ENCODE results near the gene HECTD4.

HECTD4 gene

GRCh38 chr12:112179341-112179740, 202.9 kb downstream of the HECTD4 start:
- no peak for DNase-seq (ENCODE audit: low read depth)

GRCh38 chr12:112178796-112179195, 203.4 kb downstream of the HECTD4 start:
- DNase-seq (ENCODE audit: low read depth) = no peak

GRCh38 chr12:112176321-112177010, 205.8 kb downstream of the HECTD4 start:
- DNase-seq (ENCODE audit: low read depth) = no peak

- no peak for DNase-seq (ENCODE audit: low read depth)
Measured at GRCh38 chr12:112175361-112176155, 206.7 kb downstream of the HECTD4 start.

GRCh38 chr12:112172556-112173324, 209.5 kb downstream of the HECTD4 start:
- no peak for DNase-seq (ENCODE audit: low read depth)

DNA sequence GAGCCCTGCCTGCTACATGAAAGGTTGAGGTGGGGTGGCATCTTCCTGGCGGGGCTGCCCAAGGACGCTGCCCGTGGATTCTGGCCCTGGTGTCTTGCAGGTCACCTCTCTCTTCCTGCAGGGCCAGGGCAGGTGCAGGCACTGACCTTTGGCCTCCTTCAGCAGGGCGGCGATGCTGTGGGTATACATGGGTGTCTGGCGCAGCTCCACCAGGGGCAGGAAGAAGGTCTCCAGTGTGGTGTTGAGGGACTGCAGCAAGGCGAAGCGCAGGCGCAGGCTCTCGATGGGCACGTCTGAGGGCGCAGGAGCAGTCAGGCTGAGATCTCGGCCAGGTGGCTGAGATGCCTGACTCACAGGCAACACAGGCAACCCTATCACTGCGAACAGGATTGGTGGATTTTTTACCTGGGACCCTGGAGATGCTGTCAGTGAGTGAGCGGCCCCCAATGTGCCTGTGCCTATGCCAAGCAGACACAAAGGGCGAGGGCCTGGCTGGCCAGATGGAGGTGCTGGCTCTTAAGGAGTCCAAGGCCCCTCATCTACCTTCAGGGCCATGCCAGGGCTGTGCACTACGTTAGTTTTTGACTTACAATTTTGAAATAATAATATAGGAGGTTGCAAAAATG, 211.1 kb downstream of the HECTD4 start:
- no peak for DNase-seq (ENCODE audit: low read depth)

DNA sequence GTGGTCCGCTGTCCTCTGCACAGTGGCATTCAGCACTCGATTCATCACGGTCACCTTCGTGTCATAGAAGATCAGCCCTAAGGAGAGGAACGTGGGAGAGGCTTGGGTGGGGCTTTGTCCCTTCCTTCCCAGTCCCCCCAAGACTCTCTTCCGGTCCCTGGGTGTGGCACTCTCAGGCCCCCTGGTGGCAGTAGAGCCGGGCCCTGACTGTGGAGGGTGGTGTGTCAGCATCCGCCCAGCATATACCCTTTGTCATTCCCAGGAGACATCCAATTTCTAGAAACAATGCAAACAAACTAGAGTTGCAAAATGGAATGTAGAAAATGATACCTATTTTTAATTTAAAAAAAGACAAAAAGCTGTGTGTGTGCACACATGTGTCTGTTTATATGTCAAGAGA, 211.9 kb downstream of the HECTD4 start:
- peak; percentile 40 for DNase-seq (ENCODE audit: low read depth)

GRCh38 chr12:112169966-112170365, 212.3 kb downstream of the HECTD4 start:
- DNase-seq (ENCODE audit: low read depth) = no peak

DNA sequence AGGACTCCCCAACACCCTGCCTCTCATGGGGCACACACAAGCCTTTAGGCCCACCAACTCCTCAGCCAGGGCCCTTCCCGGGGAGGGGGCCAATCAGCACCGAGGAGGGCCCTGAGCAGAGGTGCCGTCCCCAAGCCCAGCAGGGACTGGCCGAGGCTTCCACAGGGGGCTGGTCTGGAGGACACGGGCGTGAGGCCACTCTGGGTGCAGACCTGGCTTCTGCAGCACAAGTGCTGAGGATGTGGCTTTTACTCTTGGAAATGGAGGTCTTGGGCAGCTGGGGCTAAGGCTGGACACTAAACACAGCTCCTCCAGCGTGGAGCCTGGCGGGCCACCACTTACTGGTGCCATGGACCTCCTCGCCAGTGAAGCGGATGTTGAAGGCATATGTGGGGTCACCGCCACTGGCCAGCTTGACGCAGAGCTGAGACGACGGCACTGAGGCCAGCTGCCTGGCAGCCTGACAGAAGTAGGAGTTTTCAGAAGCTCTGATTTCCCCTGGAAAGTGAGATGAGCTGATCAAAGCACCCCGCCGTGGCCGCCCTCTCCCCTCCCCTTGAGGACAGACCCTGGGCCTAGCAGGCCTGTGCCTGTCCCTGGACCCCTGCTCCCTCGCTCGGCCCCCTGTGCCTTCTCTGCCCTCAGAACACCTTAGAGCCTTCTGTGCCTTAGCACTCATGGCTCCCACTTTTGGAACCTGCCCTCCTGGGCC, 212.9 kb downstream of the HECTD4 start:
- DNase-seq (ENCODE audit: low read depth) = no peak

DNA sequence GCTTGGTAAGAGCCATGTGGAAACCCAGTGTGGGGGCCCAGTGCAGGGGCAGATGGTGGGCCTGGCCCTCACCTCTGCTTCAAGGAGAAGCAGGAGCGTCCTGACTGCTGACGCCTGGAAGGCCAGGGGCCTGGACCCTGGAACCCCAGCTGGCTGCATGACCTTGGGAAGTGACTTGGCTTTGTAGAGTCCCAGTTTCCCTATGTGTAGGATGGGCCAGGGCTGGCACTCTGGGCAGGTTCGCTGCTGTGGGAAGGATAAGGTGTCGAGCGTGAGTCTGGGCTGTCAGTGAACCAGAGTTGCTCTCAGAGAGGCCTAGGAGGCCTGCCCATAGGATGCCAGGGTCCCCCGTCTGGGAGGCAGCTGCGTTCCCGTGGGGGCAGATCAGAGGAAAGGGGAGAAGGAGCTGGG, 213.7 kb downstream of the HECTD4 start:
- DNase-seq (ENCODE audit: low read depth) = no peak

GRCh38 chr12:112167718-112168525, 214.3 kb downstream of the HECTD4 start:
- no peak for DNase-seq (ENCODE audit: low read depth)

DNA sequence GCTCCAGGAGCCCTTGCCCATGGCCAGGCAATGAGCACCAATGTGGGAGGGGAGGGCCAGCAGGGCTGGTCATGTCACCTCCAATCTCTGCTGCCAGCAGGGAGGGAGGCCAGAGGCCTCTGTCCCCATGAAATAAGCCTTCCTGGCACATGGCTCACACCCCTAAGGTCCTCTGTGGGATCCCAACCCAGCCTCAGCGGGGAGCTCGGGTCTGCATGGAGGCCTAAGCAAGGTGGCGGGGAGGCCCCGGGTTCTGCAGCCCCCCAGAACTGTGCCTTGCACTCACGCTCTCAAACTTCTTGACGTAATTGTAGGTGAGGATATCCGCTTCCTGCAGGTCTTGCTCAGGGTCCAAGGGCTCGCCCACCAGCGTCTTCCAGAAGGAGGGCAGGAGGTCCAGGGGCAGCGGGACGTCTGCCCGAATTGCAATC, 215.2 kb downstream of the HECTD4 start:
- DNase-seq (ENCODE audit: low read depth) = no peak

DNA sequence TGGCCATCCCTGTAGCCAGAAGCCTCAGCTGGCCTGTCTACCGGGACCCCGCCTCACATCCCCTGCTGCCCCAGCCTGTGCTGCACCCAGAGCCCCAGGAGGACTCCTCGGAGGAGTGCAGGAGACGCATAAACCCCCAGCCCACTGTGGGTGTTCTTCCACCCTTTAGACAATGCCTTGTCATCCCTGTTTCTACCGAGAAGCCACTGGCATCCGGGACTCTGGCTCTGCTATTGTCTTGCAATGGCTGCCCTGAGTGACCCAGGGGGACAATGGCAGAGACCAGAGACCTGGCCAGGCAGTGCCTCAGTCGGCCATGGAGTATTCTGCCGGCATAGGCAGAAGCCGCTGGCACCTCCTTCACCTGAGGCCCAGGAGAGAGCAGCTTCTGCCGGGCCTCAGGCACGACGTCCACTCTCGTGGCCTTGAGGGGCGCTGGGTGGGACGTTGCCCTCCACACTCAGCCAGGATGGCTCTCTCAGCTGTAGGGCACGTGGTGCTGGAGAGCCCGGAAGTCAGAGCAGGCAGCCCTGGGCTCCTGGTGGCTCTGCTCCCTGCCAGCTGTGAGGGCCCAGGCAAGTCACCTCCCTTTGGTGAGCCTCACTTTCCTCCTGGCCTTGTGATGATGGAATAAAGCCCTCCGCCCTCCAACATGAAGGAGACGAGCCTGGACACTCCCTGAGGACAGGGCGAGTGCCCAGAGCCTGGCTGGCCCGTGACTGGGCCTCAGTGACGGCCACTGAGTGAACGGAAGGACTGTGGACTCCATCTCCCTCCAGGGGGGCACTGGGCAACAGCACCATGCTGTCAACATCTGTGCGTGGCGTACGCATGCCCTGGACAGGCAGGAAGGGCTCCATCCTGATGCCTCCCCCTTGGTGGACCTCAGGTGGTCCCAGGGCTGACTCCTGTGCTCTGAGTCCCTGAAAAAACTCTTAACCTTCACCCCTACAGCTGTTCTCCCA, 215.9 kb downstream of the HECTD4 start:
- no peak for DNase-seq (ENCODE audit: low read depth)

DNA sequence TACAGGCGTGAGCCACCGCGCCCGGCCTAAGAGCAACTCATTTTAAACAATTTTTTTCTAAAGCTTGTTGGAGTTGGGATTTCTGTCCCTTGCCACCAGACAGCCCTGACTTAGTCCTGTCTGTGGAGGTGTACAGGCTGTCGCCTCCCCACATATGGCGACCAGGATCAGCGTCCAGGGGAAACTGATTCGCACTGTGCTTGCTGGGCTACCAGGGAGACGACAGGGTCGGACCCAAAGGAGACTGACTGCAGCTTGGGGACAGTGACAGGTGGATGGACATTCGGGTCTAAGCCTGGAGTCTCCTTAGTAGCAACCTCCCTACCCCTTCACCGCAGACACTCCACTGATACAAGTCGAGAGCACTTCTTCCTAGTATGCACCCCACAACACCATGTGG, 216.6 kb downstream of the HECTD4 start:
- no peak for DNase-seq (ENCODE audit: low read depth)

DNA sequence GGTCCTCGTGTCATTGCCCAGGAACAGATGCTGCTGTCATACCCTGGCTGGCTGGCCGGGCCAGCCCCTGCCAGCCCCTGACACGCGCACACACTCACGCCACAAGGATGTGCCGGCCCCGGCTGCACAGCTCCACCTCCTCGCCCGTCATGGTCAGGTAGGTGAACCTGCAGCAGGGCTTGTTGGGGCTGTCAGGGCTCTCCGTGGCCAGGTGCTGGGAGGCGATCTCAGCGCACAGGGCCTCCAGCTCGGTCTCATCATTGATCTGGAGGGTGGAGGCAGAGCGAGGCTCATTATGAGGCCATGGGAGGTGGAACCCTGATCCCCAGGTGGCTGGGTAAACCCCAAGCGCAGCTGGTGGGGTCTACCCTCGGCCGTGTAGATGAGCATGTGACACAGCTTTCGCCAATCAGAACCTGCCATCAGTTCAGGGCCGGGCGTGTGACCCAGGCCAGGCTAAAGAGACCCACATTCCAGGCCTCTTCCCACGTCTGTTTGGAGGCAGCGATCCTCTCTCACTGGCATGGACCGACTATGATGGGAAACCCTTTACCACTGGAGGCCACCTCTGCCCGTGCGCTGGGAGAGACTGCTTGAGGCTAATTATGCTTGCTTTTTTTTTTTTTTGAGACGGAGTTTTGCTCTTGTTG, 218.1 kb downstream of the HECTD4 start:
- no peak for DNase-seq (ENCODE audit: low read depth)

DNA sequence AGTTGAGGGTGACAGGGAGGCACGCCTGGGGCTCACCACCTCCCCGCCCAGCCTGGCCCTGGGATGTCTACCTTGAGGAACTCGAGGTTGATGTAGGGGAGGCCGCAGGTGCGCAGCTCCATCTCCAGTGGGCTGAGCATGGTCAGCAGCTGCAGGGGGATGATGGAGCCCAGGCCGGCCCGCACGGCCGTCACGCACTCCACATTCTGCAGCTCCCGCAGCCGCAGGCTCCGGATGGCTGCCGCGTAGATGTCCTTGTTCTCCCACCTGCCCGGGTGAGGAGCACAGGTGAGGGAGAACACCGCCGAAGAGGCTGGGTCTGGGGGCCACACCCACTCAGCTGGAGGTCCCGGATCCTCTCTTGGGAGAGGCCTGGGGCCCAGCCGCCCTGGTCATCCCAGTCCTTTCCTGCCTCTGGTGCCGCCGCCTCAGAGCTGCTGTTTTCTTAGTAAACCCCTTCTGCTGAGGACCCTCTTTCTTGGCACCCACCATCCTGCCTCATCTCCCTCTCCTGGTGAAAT, 218.7 kb downstream of the HECTD4 start:
- DNase-seq (ENCODE audit: low read depth) = no peak

DNA sequence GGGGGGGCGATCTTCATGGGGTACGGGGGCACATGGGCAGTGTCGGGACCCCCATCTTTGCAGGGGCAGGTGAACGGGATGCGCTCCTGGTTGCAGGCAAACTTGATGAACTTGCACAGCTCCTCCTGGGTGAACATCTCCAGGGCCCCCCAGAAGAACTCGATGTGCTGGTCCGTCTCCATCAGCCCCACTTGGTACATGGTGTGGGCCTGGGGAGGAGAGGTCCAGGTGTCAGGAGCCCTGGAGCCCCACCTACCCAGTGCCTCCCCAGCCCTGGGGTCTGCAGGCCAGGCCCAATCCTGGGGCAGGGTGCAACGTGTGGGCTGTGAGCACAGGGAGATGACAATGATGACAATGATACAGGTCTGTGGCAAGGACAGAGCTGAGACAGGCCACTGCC, 219.2 kb downstream of the HECTD4 start:
- DNase-seq (ENCODE audit: low read depth) = no peak

- no peak for DNase-seq (ENCODE audit: low read depth)
Measured at GRCh38 chr12:112162241-112162790, 219.9 kb downstream of the HECTD4 start.

DNA sequence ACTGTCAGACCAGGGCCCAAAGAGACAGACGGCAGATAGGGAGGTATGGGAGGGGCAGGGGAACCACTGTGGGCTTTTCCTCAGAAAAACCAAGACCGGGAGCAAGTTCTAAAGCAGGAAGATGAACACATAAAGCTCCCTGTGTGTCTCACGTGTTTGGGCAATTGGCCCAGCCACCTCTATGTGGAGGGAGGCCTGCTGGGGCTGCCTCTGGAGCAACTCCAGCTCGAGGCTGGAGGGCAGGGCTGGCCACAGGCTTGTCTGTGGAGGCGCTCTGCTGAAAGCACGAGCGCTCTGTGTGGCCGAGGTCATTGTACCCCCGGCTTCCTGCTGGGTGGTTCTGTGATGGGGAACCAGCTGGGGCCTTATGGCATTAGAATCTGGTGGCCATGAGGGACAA, 220.5 kb downstream of the HECTD4 start:
- DNase-seq (ENCODE audit: low read depth) = no peak
